GM12891 (cell line): ENCODE data around the gene FAM149A.

Experiments used
- DNase-seq: peaks from one replicate; pipeline ENCODE4 v3.0.0; 2011; ENCODE audit warnings: low spot score; ENCODE audit not compliant: insufficient read length
- FAIRE-seq: peaks from 2 replicates; lab custom pipeline; 2011; peaks lifted over from hg19 to GRCh38; lab: Jason Lieb, UNC
- PAX5 ChIP-seq: IDR thresholded peaks from 2 replicates; pipeline ENCODE4 v1.6.1; 2011; ENCODE audit warnings: low read length, moderate library complexity, mild to moderate bottlenecking; ENCODE audit not compliant: insufficient read depth, severe bottlenecking
- POLR2A ChIP-seq: IDR thresholded peaks from 2 replicates; pipeline ENCODE4 v1.6.1; 2011; ENCODE audit warnings: low read depth, low read length, control low read depth
- POLR2AphosphoS5 ChIP-seq: IDR thresholded peaks from 2 replicates; pipeline ENCODE4 v1.6.1; 2011; ENCODE audit warnings: low read depth, low read length, control low read depth
- POU2F2 ChIP-seq: IDR thresholded peaks from 2 replicates; pipeline ENCODE4 v1.6.1; 2011; ENCODE audit warnings: low read depth, mild to moderate bottlenecking, control low read depth, low read length, moderate library complexity
- SPI1 ChIP-seq: IDR thresholded peaks from 2 replicates; pipeline ENCODE4 v1.6.1; 2011; ENCODE audit warnings: low read depth, low read length, control low read depth
- TAF1 ChIP-seq: IDR thresholded peaks from 2 replicates; pipeline ENCODE4 v1.6.1; 2011; ENCODE audit warnings: low read depth, low read length, control low read depth

Gene FAM149A

GRCh38 chr4:186078981-186079638, 25.4 kb upstream of the FAM149A start:
- DNase-seq (no peak), FAIRE-seq (no peak)
- no peak for TF ChIP-seq POU2F2
- no peak for TF ChIP-seq POLR2A
- no peak for TF ChIP-seq POLR2AphosphoS5
- TF ChIP-seq PAX5, result no peak
- no peak for TF ChIP-seq TAF1
- no peak for TF ChIP-seq SPI1

GRCh38 chr4:186079694-186080093, 24.8 kb upstream of the FAM149A start:
- TF ChIP-seq PAX5 (no peak), POLR2AphosphoS5 (no peak), TAF1 (no peak), SPI1 (no peak), POU2F2 (no peak), POLR2A (no peak)
- DNase-seq, result no peak
- FAIRE-seq, result no peak

- no peak for TF ChIP-seq PAX5
- no peak for TF ChIP-seq POLR2A
- TF ChIP-seq POLR2AphosphoS5, result no peak
- no peak for TF ChIP-seq POU2F2
- no peak for TF ChIP-seq TAF1
- no peak for TF ChIP-seq SPI1
- DNase-seq (no peak), FAIRE-seq (no peak)
These were observed 23.2 kb upstream of the FAM149A start for GRCh38 chr4:186081202-186081807.

- TF ChIP-seq POLR2A (no peak), SPI1 (no peak), POLR2AphosphoS5 (no peak), PAX5 (no peak), TAF1 (no peak), POU2F2 (no peak)
- FAIRE-seq, result no peak
- DNase-seq, result no peak
These were observed 22.3 kb upstream of the FAM149A start for GRCh38 chr4:186082221-186082620.

GRCh38 chr4:186088523-186088922, 16.0 kb upstream of the FAM149A start:
- no peak for FAIRE-seq

GRCh38 chr4:186092296-186092695, 12.2 kb upstream of the FAM149A start:
- no peak for TF ChIP-seq POU2F2
- TF ChIP-seq POLR2AphosphoS5, result no peak
- no peak for TF ChIP-seq PAX5
- no peak for TF ChIP-seq SPI1
- TF ChIP-seq TAF1, result no peak
- no peak for TF ChIP-seq POLR2A
- DNase-seq (no peak), FAIRE-seq (no peak)

More at GRCh38 chr4:186088523-186088922, 16.0 kb upstream of the FAM149A start:
- no peak for DNase-seq
- TF ChIP-seq PAX5, result no peak
- no peak for TF ChIP-seq SPI1
- TF ChIP-seq TAF1, result no peak

GRCh38 chr4:186095406-186095805, 9.1 kb upstream of the FAM149A start:
- no peak for DNase-seq
- FAIRE-seq, result no peak
- no peak for TF ChIP-seq SPI1
- TF ChIP-seq POU2F2, result no peak
- TF ChIP-seq POLR2AphosphoS5, result no peak
- TF ChIP-seq PAX5, result no peak
- TF ChIP-seq POLR2A, result no peak
- TF ChIP-seq TAF1, result no peak

- FAIRE-seq (no peak), DNase-seq (no peak)
- no peak for TF ChIP-seq SPI1
- TF ChIP-seq POU2F2, result no peak
These were observed 7.8 kb upstream of the FAM149A start for GRCh38 chr4:186096681-186097165.

- TF ChIP-seq SPI1 (no peak), POU2F2 (no peak), PAX5 (no peak), POLR2AphosphoS5 (no peak), TAF1 (no peak), POLR2A (no peak)
- FAIRE-seq (no peak), DNase-seq (no peak)
These were observed 7.1 kb upstream of the FAM149A start for GRCh38 chr4:186097386-186097785.

- FAIRE-seq (no peak), DNase-seq (no peak)
- TF ChIP-seq POLR2AphosphoS5 (no peak), TAF1 (no peak), POU2F2 (no peak), POLR2A (no peak), SPI1 (no peak), PAX5 (no peak)
These were observed 1.6 kb upstream of the FAM149A start for GRCh38 chr4:186102931-186103330.
